ENCODE results near the gene RRP1.
A peak's percentile ranks its signal among the peaks of the same experiment; 100 is the strongest.

The RRP1 gene

GRCh38 chr21:43800566-43800965 is 11.2 kb downstream of the RRP1 start:
- DNase-seq (ENCODE audit: low read depth in 2 of 3, low spot score in 1 of 3): no peak

GRCh38 chr21:43801006-43801783 is 11.8 kb downstream of the RRP1 start:
- no peak for DNase-seq (ENCODE audit: low read depth in 2 of 3, low spot score in 1 of 3)

GRCh38 chr21:43802713-43803313 is 13.4 kb downstream of the RRP1 start:
- DNase-seq (ENCODE audit: low read depth in 2 of 3, low spot score in 1 of 3): no peak

GRCh38 chr21:43803558-43804300 is 14.4 kb downstream of the RRP1 start:
- no peak for DNase-seq (ENCODE audit: low read depth in 2 of 3, low spot score in 1 of 3)

GRCh38 chr21:43805275-43805800 is 16.0 kb downstream of the RRP1 start:
- no peak for DNase-seq (ENCODE audit: low read depth in 2 of 3, low spot score in 1 of 3)

GRCh38 chr21:43806017-43806710 is 16.8 kb downstream of the RRP1 start:
- no peak for DNase-seq (ENCODE audit: low read depth in 2 of 3, low spot score in 1 of 3)

- DNase-seq (ENCODE audit: low read depth in 2 of 3, low spot score in 1 of 3): no peak
Measured at GRCh38 chr21:43808367-43808766, 19.0 kb downstream of the RRP1 start.

GRCh38 chr21:43808832-43809251 is 19.5 kb downstream of the RRP1 start:
- DNase-seq (ENCODE audit: low read depth in 2 of 3, low spot score in 1 of 3): no peak

- DNase-seq (ENCODE audit: low read depth in 2 of 3, low spot score in 1 of 3): no peak
Measured at GRCh38 chr21:43809346-43809799, 20.0 kb downstream of the RRP1 start.

GRCh38 chr21:43809853-43810504 is 20.6 kb downstream of the RRP1 start:
- no peak for DNase-seq (ENCODE audit: low read depth in 2 of 3, low spot score in 1 of 3)

GRCh38 chr21:43810505-43811261 is 21.3 kb downstream of the RRP1 start:
- DNase-seq (ENCODE audit: low read depth in 2 of 3, low spot score in 1 of 3): peak; percentile 88 to 98 (median 89)

GRCh38 chr21:43811262-43812105 is 22.1 kb downstream of the RRP1 start:
- DNase-seq (ENCODE audit: low read depth in 2 of 3, low spot score in 1 of 3): no peak

GRCh38 chr21:43812139-43812821 is 22.9 kb downstream of the RRP1 start:
- no peak for DNase-seq (ENCODE audit: low read depth in 2 of 3, low spot score in 1 of 3)

GRCh38 chr21:43812957-43813655 is 23.7 kb downstream of the RRP1 start:
- DNase-seq (ENCODE audit: low read depth in 2 of 3, low spot score in 1 of 3): no peak

- no peak for DNase-seq (ENCODE audit: low read depth in 2 of 3, low spot score in 1 of 3)
Measured at GRCh38 chr21:43813656-43813980, 24.2 kb downstream of the RRP1 start.

- DNase-seq (ENCODE audit: low read depth in 2 of 3, low spot score in 1 of 3): no peak
Measured at GRCh38 chr21:43814215-43815106, 25.1 kb downstream of the RRP1 start.

- DNase-seq (ENCODE audit: low read depth in 2 of 3, low spot score in 1 of 3): no peak
Measured at GRCh38 chr21:43815107-43815613, 25.8 kb downstream of the RRP1 start.

Data from stimulated activated CD4-positive, alpha-beta T cell treated with anti-CD3 and anti-CD28 coated beads, Interleukin-12 subunit alpha, Interleukin-12 subunit beta, amount 100 ng/mL, for 48 hours (primary cell).